ENCODE results near the gene HAAO.

HAAO gene

GRCh38 chr2:42726680-42727079 is 65.7 kb downstream of the HAAO start:
- no peak overlapping the region for H3K27ac ChIP-seq (ENCODE audit: low read depth, low read length)
- peaks cover 11% of the 10 kb centered on the region for H3K4me1 ChIP-seq (ENCODE audit: insufficient read depth, low read length)
- H3K9me3 ChIP-seq (ENCODE audit: low read length), result no peaks in the 10 kb centered on the region
- peaks cover 11% of the 10 kb centered on the region for H3K36me3 ChIP-seq (ENCODE audit: insufficient read depth, low read length)
- H3K9ac ChIP-seq (ENCODE audit: low read length), result no peak overlapping the region
- H3K4me3 ChIP-seq (ENCODE audit: low read depth in 1 of 2, low read length in 2 of 2), result no peak overlapping the region
- no peaks in the 10 kb centered on the region for H3K27me3 ChIP-seq (ENCODE audit: control insufficient read depth in 1 of 2, insufficient read depth in 2 of 2, low read length in 2 of 2)

GRCh38 chr2:42725657-42726056 is 66.7 kb downstream of the HAAO start:
- Histone ChIP-seq H3K9ac (ENCODE audit: low read length) (no peak overlapping the region), H3K27me3 (ENCODE audit: control insufficient read depth in 1 of 2, insufficient read depth in 2 of 2, low read length in 2 of 2) (no peaks in the 10 kb centered on the region), H3K4me1 (ENCODE audit: insufficient read depth, low read length) (peaks cover 11% of the 10 kb centered on the region), H3K36me3 (ENCODE audit: insufficient read depth, low read length) (peaks cover 11% of the 10 kb centered on the region), H3K27ac (ENCODE audit: low read depth, low read length) (no peak overlapping the region), H3K4me3 (ENCODE audit: low read depth in 1 of 2, low read length in 2 of 2) (no peak overlapping the region), H3K9me3 (ENCODE audit: low read length) (no peaks in the 10 kb centered on the region)

- Histone ChIP-seq H3K9ac (ENCODE audit: low read length) (no peak overlapping the region), H3K27me3 (ENCODE audit: control insufficient read depth in 1 of 2, insufficient read depth in 2 of 2, low read length in 2 of 2) (no peaks in the 10 kb centered on the region), H3K4me3 (ENCODE audit: low read depth in 1 of 2, low read length in 2 of 2) (no peak overlapping the region), H3K9me3 (ENCODE audit: low read length) (no peaks in the 10 kb centered on the region), H3K4me1 (ENCODE audit: insufficient read depth, low read length) (peaks cover 11% of the 10 kb centered on the region), H3K36me3 (ENCODE audit: insufficient read depth, low read length) (peaks cover 11% of the 10 kb centered on the region), H3K27ac (ENCODE audit: low read depth, low read length) (no peak overlapping the region)
Observed at GRCh38 chr2:42724886-42725285, 67.5 kb downstream of the HAAO start.

- Histone ChIP-seq H3K9ac (ENCODE audit: low read length) (no peak overlapping the region), H3K36me3 (ENCODE audit: insufficient read depth, low read length) (peaks cover 11% of the 10 kb centered on the region), H3K9me3 (ENCODE audit: low read length) (no peaks in the 10 kb centered on the region), H3K4me3 (ENCODE audit: low read depth in 1 of 2, low read length in 2 of 2) (no peak overlapping the region), H3K4me1 (ENCODE audit: insufficient read depth, low read length) (peaks cover 11% of the 10 kb centered on the region), H3K27ac (ENCODE audit: low read depth, low read length) (no peak overlapping the region), H3K27me3 (ENCODE audit: control insufficient read depth in 1 of 2, insufficient read depth in 2 of 2, low read length in 2 of 2) (no peaks in the 10 kb centered on the region)
Observed at GRCh38 chr2:42723465-42723864, 68.9 kb downstream of the HAAO start.

- peaks cover 11% of the 10 kb centered on the region for H3K36me3 ChIP-seq (ENCODE audit: insufficient read depth, low read length)
- no peaks in the 10 kb centered on the region for H3K27me3 ChIP-seq (ENCODE audit: control insufficient read depth in 1 of 2, insufficient read depth in 2 of 2, low read length in 2 of 2)
- H3K9me3 ChIP-seq (ENCODE audit: low read length), result no peaks in the 10 kb centered on the region
- no peak overlapping the region for H3K9ac ChIP-seq (ENCODE audit: low read length)
- no peak overlapping the region for H3K4me3 ChIP-seq (ENCODE audit: low read depth in 1 of 2, low read length in 2 of 2)
- H3K27ac ChIP-seq (ENCODE audit: low read depth, low read length), result no peak overlapping the region
- H3K4me1 ChIP-seq (ENCODE audit: insufficient read depth, low read length), result peaks cover 11% of the 10 kb centered on the region
Observed at GRCh38 chr2:42722320-42723190, 69.8 kb downstream of the HAAO start.

- no peak overlapping the region for H3K27ac ChIP-seq (ENCODE audit: low read depth, low read length)
- no peak overlapping the region for H3K4me3 ChIP-seq (ENCODE audit: low read depth in 1 of 2, low read length in 2 of 2)
- H3K9ac ChIP-seq (ENCODE audit: low read length), result no peak overlapping the region
- H3K36me3 ChIP-seq (ENCODE audit: insufficient read depth, low read length), result peaks cover 11% of the 10 kb centered on the region
- H3K4me1 ChIP-seq (ENCODE audit: insufficient read depth, low read length), result peaks cover 11% of the 10 kb centered on the region
- H3K9me3 ChIP-seq (ENCODE audit: low read length), result no peaks in the 10 kb centered on the region
- no peaks in the 10 kb centered on the region for H3K27me3 ChIP-seq (ENCODE audit: control insufficient read depth in 1 of 2, insufficient read depth in 2 of 2, low read length in 2 of 2)
Observed at GRCh38 chr2:42721898-42722297, 70.5 kb downstream of the HAAO start.

Data from muscle layer of colon (tissue), 2 donors.